ENCODE data around the gene FAM219B.

GRCh38 chr15:74955017-74955416 lies 48.4 kb upstream of the FAM219B start:
- TF ChIP-seq POLR2A (IDR thresholded peaks at IDR 0.05; ENCODE audit: low read depth, low read length) = no peak
- no peak for TF ChIP-seq POLR2AphosphoS5 (IDR thresholded peaks at IDR 0.05; ENCODE audit: low read depth, low read length)
- TF ChIP-seq SPI1 (IDR thresholded peaks at IDR 0.05; ENCODE audit: low read depth, low read length) = no peak
- no peak for TF ChIP-seq TAF1 (IDR thresholded peaks at IDR 0.05; ENCODE audit: low read depth, low read length)
- no peak for TF ChIP-seq PAX5 (IDR thresholded peaks at IDR 0.05; ENCODE audit: insufficient read depth, low read length, severe bottlenecking)
- TF ChIP-seq POU2F2 (IDR thresholded peaks at IDR 0.05; ENCODE audit: low read depth, low read length) = no peak
